OCI-LY7 (cell line): ENCODE measurements around the gene ZNF3. TPM values are rescaled to one million over a fixed set of nuclear protein-coding genes. Genes with fewer than 3 reads are reported as not detected.

ENCODE experiments used
- BruUV-seq: library from RNA; stranded (reverse); fragments of 400-500 nt; replicated peaks from 2 replicates; lab custom pipeline; 2021; lab: Mats Ljungman, UMichigan
- CTCF ChIA-PET: fragments of 300-600 bp; sonication (Branson Sonifier 250); formaldehyde crosslinking; loops from one replicate; lab custom pipeline; 2022; ENCODE audit warnings: antibody characterized with exemption; ENCODE audit not compliant: unreplicated experiment; lab: Charles Lee
- POLR2A ChIA-PET: fragments of 300-600 bp; sonication (Branson Sonifier 250); formaldehyde crosslinking; loops from one replicate; lab custom pipeline; 2022; ENCODE audit warnings: antibody characterized with exemption; lab: Charles Lee
- DNase-seq: peaks from one replicate; pipeline ENCODE4 v3.0.0-alpha.2; 2015; ENCODE audit warnings: low spot score
- H2AFZ ChIP-seq: fragments of 200-600 bp; sonication (generic), shearing (Covaris generic); 2 replicates; pipeline ENCODE4 v1.6.1; 2014; ENCODE audit warnings: mild to moderate bottlenecking, antibody characterized with exemption, low read length, moderate library complexity
- H3K27ac ChIP-seq: fragments of 200-600 bp; sonication (generic); 2 replicates; pipeline ENCODE4 v1.5.1; 2014; ENCODE audit warnings: mixed run types, low read depth, mild to moderate bottlenecking, moderate library complexity, low read length, inconsistent platforms; ENCODE audit not compliant: poor library complexity, severe bottlenecking
- H3K36me3 ChIP-seq: fragments of 200-600 bp; sonication (generic); 2 replicates; pipeline ENCODE4 v1.6.1; 2014; ENCODE audit warnings: mild to moderate bottlenecking, antibody characterized with exemption, low read length, moderate library complexity, mixed read lengths; ENCODE audit not compliant: insufficient read depth
- H3K4me1 ChIP-seq: fragments of 200-600 bp; sonication (generic); 2 replicates; pipeline ENCODE4 v1.5.1; 2014; ENCODE audit warnings: mild to moderate bottlenecking, low read length; ENCODE audit not compliant: insufficient read depth, poor library complexity, severe bottlenecking
- H3K4me2 ChIP-seq: fragments of 200-600 bp; sonication (generic); 2 replicates; pipeline ENCODE4 v1.6.1; 2014; ENCODE audit warnings: mild to moderate bottlenecking, low read length
- H3K4me3 ChIP-seq: fragments of 200-600 bp; sonication (generic); 2 replicates; pipeline ENCODE4 v1.5.1; 2014; ENCODE audit warnings: mild to moderate bottlenecking, low read depth, low read length; ENCODE audit not compliant: poor library complexity, severe bottlenecking
- H3K79me2 ChIP-seq: fragments of 200-600 bp; sonication (generic); 2 replicates; pipeline ENCODE4 v1.6.1; 2016; ENCODE audit warnings: low read depth, mild to moderate bottlenecking, low read length, moderate library complexity, mixed read lengths; ENCODE audit not compliant: insufficient read depth
- H3K9me2 ChIP-seq: fragments of 200-600 bp; sonication (generic); 2 replicates; pipeline ENCODE4 v1.6.1; 2016; ENCODE audit warnings: mild to moderate bottlenecking, low read length, mixed read lengths; ENCODE audit not compliant: insufficient read depth
- H3K9me3 ChIP-seq: fragments of 200-600 bp; sonication (generic); 2 replicates; pipeline ENCODE4 v1.6.1; 2014; ENCODE audit warnings: mild to moderate bottlenecking, mixed run types, low read length, mixed read lengths
- H4K20me1 ChIP-seq: fragments of 200-600 bp; sonication (generic); 2 replicates; pipeline ENCODE4 v1.6.1; 2014; ENCODE audit warnings: mild to moderate bottlenecking, antibody characterized with exemption, low read length, moderate library complexity, mixed read lengths; ENCODE audit not compliant: insufficient read depth
- CTCF ChIP-seq: fragments of 200-600 bp; sonication (generic); conservative IDR thresholded peaks from 2 replicates; pipeline ENCODE4 v1.5.1; 2014; ENCODE audit warnings: mild to moderate bottlenecking, antibody characterized with exemption, low read length, moderate library complexity, mixed read lengths
- EZH2phosphoT487 ChIP-seq: fragments of 200-600 bp; sonication (generic); IDR thresholded peaks from 2 replicates; pipeline ENCODE4 v1.6.1; 2018; ENCODE audit warnings: low read depth, borderline replicate concordance, mild to moderate bottlenecking, mixed run types, antibody characterized with exemption, low read length, moderate library complexity, mixed read lengths
- intact Hi-C: fragments of 100-400 bp; cut with micrococcal nuclease; formaldehyde crosslinking; loops from one replicate; pipeline ENCODE4 v1.10.0; 2022; ENCODE audit not compliant: unreplicated experiment
- total RNA-seq, 2 experiments: library from RNA; depleted of rRNA in 1 of 2; stranded (reverse); fragments of >200 nt in 1 of 2; shearing (Covaris generic) in 1 of 2; gene quantifications; 2 replicates each; pipeline ENCODE4 v1.2.3, GENCODE V29; 2014 to 2022

ZNF3 gene
- total RNA-seq, 2 experiments from 2014 or later = 19.8 to 23.7 TPM

- Histone ChIP-seq H4K20me1 (no peaks in the 10 kb centered on the region), H3K4me2 (peak within 1 kb of the TSS; percentile 85), H2AFZ (peak within 1 kb of the TSS; percentile 84), H3K9me2 (no peaks in the 10 kb centered on the region), H3K9me3 (no peaks in the 10 kb centered on the region), H3K4me1 (peaks cover 15% of the 10 kb centered on the region), H3K27ac (peak within 1 kb of the TSS; percentile 73), H3K36me3 (peaks cover 24% of the 10 kb centered on the region), H3K79me2 (peaks cover 19% of the 10 kb centered on the region; the same call in 1 of the 2 replicates), H3K4me3 (peak within 1 kb of the TSS; percentile 80)
- POLR2A ChIA-PET = interaction anchor here (1.0 to 2.2 kb wide), 3 partner anchors 17 to 33 kb away, joined by 3 to 10 read pairs (median 10); partner anchors contain the start of genes AP4M1, LAMTOR4 and MCM7
- no peak for TF ChIP-seq EZH2phosphoT487
- TF ChIP-seq CTCF = no peak
- peak; percentile 98 for DNase-seq
- BruUV-seq = no TSS peak
- intact Hi-C loops = loop anchor here (1.0 kb wide), 1 partner anchor 18 kb away; the partner anchor contains the start of genes AP4M1 and MCM7
- CTCF ChIA-PET = no interaction called here
Measured at GRCh38 chr7:100119072-100119969, 37.8 kb upstream of the ZNF3 start, which contains the start of the genes CNPY4 and TAF6. Gene CNPY4 (plus strand): TSS chr7:100119634. CDS start chr7:100119745, 111 bp downstream. Gene TAF6 (minus strand): TSS chr7:100119358. CDS start chr7:100114209, 5,149 bp downstream.

GRCh38 chr7:100118388-100119071, 37.0 kb upstream of the ZNF3 start:
- DNase-seq = no peak
- no peaks in the 10 kb centered on the region for H3K9me2 ChIP-seq
- peaks cover 27% of the 10 kb centered on the region for H3K36me3 ChIP-seq
- ChIA-PET POLR2A (interaction anchor here (0.6 to 0.9 kb wide), 2 partner anchors 15 to 17 kb away, joined by 3 read pairs; no protein-coding TSS in a partner anchor), CTCF (no interaction called here)
- BruUV-seq = TSS peak; percentile 75
- no peaks in the 10 kb centered on the region for H4K20me1 ChIP-seq
- peaks cover 19% of the 10 kb centered on the region; the same call in 1 of the 2 replicates for H3K79me2 ChIP-seq
- H3K4me1 ChIP-seq = peaks cover 11% of the 10 kb centered on the region
- peak overlapping the region; percentile 84; the same call in 1 of the 2 replicates for H2AFZ ChIP-seq
- intact Hi-C loops = loop anchor here (1.0 kb wide), 1 partner anchor 17 kb away; the partner anchor contains the start of genes AP4M1 and MCM7
- peak overlapping the region; percentile 73 for H3K27ac ChIP-seq
- H3K4me2 ChIP-seq = peak overlapping the region; percentile 85
- no peaks in the 10 kb centered on the region for H3K9me3 ChIP-seq
- peak overlapping the region; percentile 80 for H3K4me3 ChIP-seq
- TF ChIP-seq CTCF = no peak
- no peak for TF ChIP-seq EZH2phosphoT487
